HepG2 (cell line): ENCODE data around the gene TMEM258. TPM values are rescaled to one million over a fixed set of nuclear protein-coding genes. Genes with fewer than 3 reads are reported as not detected.

Experiments used
- ATAC-seq: fragments of 200-7000 bp; cut with Tn5 transposase; 3 replicates; pipeline ENCODE4 v1.9.1; 2020; ENCODE audit warnings: mild to moderate bottlenecking, moderate library complexity
- BruUV-seq: library from RNA; stranded (reverse); fragments of 400-500 nt; replicated peaks from 2 replicates; lab custom pipeline; 2021; lab: Mats Ljungman, UMichigan
- CTCF ChIA-PET: fragments of 300-600 bp; formaldehyde crosslinking; extraction: SDS; loops from one replicate; lab custom pipeline; 2021; ENCODE audit warnings: low total read pairs, inconsistent platforms, low intra/inter-chr PET ratio; lab: Yijun Ruan, JAX
- POLR2A ChIA-PET: fragments of 350-600 bp; sonication (Branson Sonifier 250); formaldehyde crosslinking; loops from one replicate; lab custom pipeline; 2020; ENCODE audit warnings: antibody characterized with exemption, inconsistent platforms; lab: Yijun Ruan, JAX
- DNase-seq: peaks from one replicate; pipeline ENCODE4 v3.0.0-alpha.2; 2015; ENCODE audit warnings: low spot score
- FAIRE-seq: peaks from 3 replicates; lab custom pipeline; 2011; peaks lifted over from hg19 to GRCh38; lab: Jason Lieb, UNC
- H2AFZ ChIP-seq: one replicate; pipeline ENCODE4 v1.6.1; 2011; ENCODE audit warnings: low read length, inconsistent platforms
- H3K27ac ChIP-seq: fragments of 300-600 bp; 3 replicates; pipeline ENCODE4 v1.8.0; 2011; ENCODE audit warnings: mixed run types, mild to moderate bottlenecking, mixed read lengths, low read length, inconsistent platforms; ENCODE audit not compliant: insufficient read depth; ENCODE audit errors: extremely low read length
- H3K27me3 ChIP-seq, 2 experiments: fragments of 200-600 bp in 1 of 2; 2 replicates in 1 of 2; 3 replicates in 1 of 2; pipeline versions ENCODE4 v1.6.0 to v1.8.0; 2011; ENCODE audit warnings: low read length in 2 of 2, mild to moderate bottlenecking in 2 of 2, moderate library complexity in 2 of 2, inconsistent platforms in 1 of 2; ENCODE audit not compliant: insufficient read depth in 2 of 2, control insufficient read depth in 1 of 2
- H3K36me3 ChIP-seq, 2 experiments: fragments of 200-600 bp in 1 of 2; replicated peaks in 1 of 2; 2 replicates in 1 of 2; 3 replicates in 1 of 2; pipeline versions ENCODE4 v1.5.1 to v1.8.0; 2011; ENCODE audit warnings: low read length in 2 of 2, inconsistent platforms in 1 of 2; ENCODE audit not compliant: insufficient read depth in 2 of 2, control insufficient read depth in 1 of 2
- H3K4me1 ChIP-seq: 2 replicates; pipeline ENCODE4 v1.5.1; 2012; ENCODE audit warnings: low read length, inconsistent platforms; ENCODE audit not compliant: insufficient read depth
- H3K4me2 ChIP-seq: 2 replicates; pipeline ENCODE4 v1.6.0; 2011; ENCODE audit warnings: low read depth, low read length, inconsistent platforms
- H3K4me3 ChIP-seq, 3 experiments: fragments of 200-600 bp in 1 of 3; sonication (generic), shearing (Covaris generic) in 1 of 3; replicated peaks in 1 of 3; 2 replicates each; pipeline ENCODE4 v1.5.1; 2011 to 2016; ENCODE audit warnings: low read length in 3 of 3, inconsistent platforms in 2 of 3, low read depth in 2 of 3, mild to moderate bottlenecking in 2 of 3, control low read depth in 1 of 3, mixed read lengths in 1 of 3; ENCODE audit not compliant: insufficient read depth in 1 of 3
- H3K79me2 ChIP-seq: one replicate; pipeline ENCODE4 v1.6.1; 2011; ENCODE audit warnings: low read length, inconsistent platforms; ENCODE audit not compliant: insufficient read depth
- H3K9ac ChIP-seq: 2 replicates; pipeline ENCODE4 v1.6.0; 2011; ENCODE audit warnings: mild to moderate bottlenecking, low read depth, low read length, inconsistent platforms; ENCODE audit not compliant: insufficient read depth
- H3K9me3 ChIP-seq: 2 replicates; pipeline ENCODE4 v1.5.1; 2012; ENCODE audit warnings: mild to moderate bottlenecking, low read length
- H4K20me1 ChIP-seq: 2 replicates; pipeline ENCODE4 v1.6.0; 2011; ENCODE audit warnings: inconsistent platforms, mild to moderate bottlenecking, low read length, moderate library complexity; ENCODE audit not compliant: insufficient read depth
- AGO2 ChIP-seq: fragments of 200-400 bp; formaldehyde crosslinking; optimal IDR thresholded peaks from 2 replicates; pipeline ENCODE3; 2017; ENCODE audit warnings: mild to moderate bottlenecking, low read depth, low read length, moderate library complexity
- CENPT ChIP-seq: sonication (generic); formaldehyde crosslinking; IDR thresholded peaks from 2 replicates; pipeline ENCODE4 v1.8.0; 2022; ENCODE audit warnings: low read depth, mild to moderate bottlenecking, moderate library complexity, missing genetic modification reagents
- RBAK ChIP-seq: sonication (generic); formaldehyde crosslinking; IDR thresholded peaks from 2 replicates; pipeline ENCODE4 v1.5.1; 2020; ENCODE audit warnings: mild to moderate bottlenecking, missing genetic modification reagents
- ZBTB38 ChIP-seq: sonication (generic); formaldehyde crosslinking; IDR thresholded peaks from 2 replicates; pipeline ENCODE4 v1.5.1; 2020; ENCODE audit warnings: mild to moderate bottlenecking, missing genetic modification reagents
- ZNF605 ChIP-seq: sonication (generic); formaldehyde crosslinking; IDR thresholded peaks from 2 replicates; pipeline ENCODE4 v1.8.0; 2022; ENCODE audit warnings: mild to moderate bottlenecking, missing genetic modification reagents
- ZNF629 ChIP-seq: sonication (generic); formaldehyde crosslinking; conservative IDR thresholded peaks from 2 replicates; pipeline ENCODE4 v1.5.0; 2020; ENCODE audit warnings: missing genetic modification reagents
- WGBS: methylation state at CpG from one replicate; pipeline ENCODE4 v1.1.6; 2017; ENCODE audit warnings: low lambda C conversion rate; 5-methylcytosine and 5-hydroxymethylcytosine counted together
- in situ Hi-C: cut with HindIII; loops from 2 replicates; pipeline ENCODE4 v1.10.0; 2017; ENCODE audit warnings: low pct_unique_long_range_greater_than_20kb; ENCODE audit not compliant: extremely low pct_ligation_motif_present
- intact Hi-C: fragments of 100-400 bp; cut with micrococcal nuclease; formaldehyde crosslinking; loops from one replicate; pipeline ENCODE4 v1.10.0; 2022; ENCODE audit not compliant: unreplicated experiment
- polyA plus RNA-seq, 8 experiments: library from polyadenylated mRNA; depleted of rRNA in 3 of 8; stranded (reverse) in 7 of 8; unstranded in 1 of 8; fragments of >200 nt; fragmentation: Illumina TruSeq in 4 of 8; extraction: Trizol in 4 of 8; gene quantifications; 2 replicates each; pipeline versions ENCODE4 v1.2.1 to v1.2.3, GENCODE V29; 2011 to 2016; ENCODE audit warnings: low read depth in 4 of 8, missing spikeins in 1 of 8, mixed read lengths in 1 of 8; ENCODE audit not compliant: insufficient read depth in 1 of 8
- total RNA-seq, 5 experiments: library from RNA; depleted of rRNA; stranded (reverse); fragments of >200 nt; fragmentation: Illumina TruSeq; extraction: Trizol; gene quantifications; 2 replicates each; pipeline ENCODE4 v1.2.3, GENCODE V29; 2016; ENCODE audit warnings: low read depth in 1 of 5
- TF ChIP-seq, protein P1 (sequence below): sonication (generic); formaldehyde crosslinking; IDR thresholded peaks from 2 replicates; pipeline ENCODE4 v1.5.1; 2020; ENCODE audit warnings: mild to moderate bottlenecking, moderate library complexity, missing genetic modification reagents
- TF ChIP-seq, protein P2 (sequence below), 2 experiments: IDR thresholded peaks; 2 replicates each; pipeline ENCODE4 v1.6.1; 2011 to 2012; ENCODE audit warnings: low read length in 2 of 2, borderline replicate concordance in 1 of 2, low read depth in 1 of 2, mild to moderate bottlenecking in 1 of 2, moderate library complexity in 1 of 2
- TF ChIP-seq, protein P3 (sequence below): IDR thresholded peaks from 2 replicates; pipeline ENCODE4 v1.6.1; 2012; ENCODE audit warnings: inconsistent platforms

Gene TMEM258
- total and polyA plus RNA-seq, 2 of the 13 experiments (the other 11 are each of a cell fraction or from before 2014, with no cell fraction given): 175 to 424 TPM

DNA sequence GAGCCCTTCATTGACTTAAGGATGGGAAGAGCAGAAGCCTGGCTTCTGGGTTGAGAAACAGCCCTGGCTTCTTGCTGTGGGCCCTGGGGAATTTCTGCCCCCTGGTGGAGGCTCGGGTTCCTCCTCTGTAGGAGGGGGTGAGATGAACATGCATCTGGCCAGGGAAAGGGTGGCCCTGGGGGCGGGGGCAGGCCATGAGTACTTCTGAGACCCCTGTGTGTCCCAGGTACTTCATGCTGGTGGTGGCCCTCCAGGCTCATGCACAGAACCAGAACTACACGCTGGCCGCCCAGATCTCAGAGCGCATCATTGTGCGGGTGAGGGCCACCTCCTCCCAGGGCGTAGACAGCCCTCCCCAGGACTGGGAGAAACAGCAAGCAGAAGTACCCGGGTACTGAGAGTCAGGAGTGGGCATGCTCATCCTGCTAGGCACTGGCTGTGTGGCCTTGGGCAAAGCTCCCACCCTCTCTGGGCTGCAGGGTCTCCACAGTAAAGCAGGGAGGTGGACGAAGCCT, 15.8 kb downstream of the TMEM258 start (continued):
- TF ChIP-seq, protein P1, sequence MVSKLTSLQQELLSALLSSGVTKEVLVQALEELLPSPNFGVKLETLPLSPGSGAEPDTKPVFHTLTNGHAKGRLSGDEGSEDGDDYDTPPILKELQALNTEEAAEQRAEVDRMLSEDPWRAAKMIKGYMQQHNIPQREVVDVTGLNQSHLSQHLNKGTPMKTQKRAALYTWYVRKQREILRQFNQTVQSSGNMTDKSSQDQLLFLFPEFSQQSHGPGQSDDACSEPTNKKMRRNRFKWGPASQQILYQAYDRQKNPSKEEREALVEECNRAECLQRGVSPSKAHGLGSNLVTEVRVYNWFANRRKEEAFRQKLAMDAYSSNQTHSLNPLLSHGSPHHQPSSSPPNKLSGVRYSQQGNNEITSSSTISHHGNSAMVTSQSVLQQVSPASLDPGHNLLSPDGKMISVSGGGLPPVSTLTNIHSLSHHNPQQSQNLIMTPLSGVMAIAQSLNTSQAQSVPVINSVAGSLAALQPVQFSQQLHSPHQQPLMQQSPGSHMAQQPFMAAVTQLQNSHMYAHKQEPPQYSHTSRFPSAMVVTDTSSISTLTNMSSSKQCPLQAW (CRISPR knock-in tag): 0 out of 2 replicates have a peak, but pooled peaks have one; percentile 30
- TF ChIP-seq, protein P2, sequence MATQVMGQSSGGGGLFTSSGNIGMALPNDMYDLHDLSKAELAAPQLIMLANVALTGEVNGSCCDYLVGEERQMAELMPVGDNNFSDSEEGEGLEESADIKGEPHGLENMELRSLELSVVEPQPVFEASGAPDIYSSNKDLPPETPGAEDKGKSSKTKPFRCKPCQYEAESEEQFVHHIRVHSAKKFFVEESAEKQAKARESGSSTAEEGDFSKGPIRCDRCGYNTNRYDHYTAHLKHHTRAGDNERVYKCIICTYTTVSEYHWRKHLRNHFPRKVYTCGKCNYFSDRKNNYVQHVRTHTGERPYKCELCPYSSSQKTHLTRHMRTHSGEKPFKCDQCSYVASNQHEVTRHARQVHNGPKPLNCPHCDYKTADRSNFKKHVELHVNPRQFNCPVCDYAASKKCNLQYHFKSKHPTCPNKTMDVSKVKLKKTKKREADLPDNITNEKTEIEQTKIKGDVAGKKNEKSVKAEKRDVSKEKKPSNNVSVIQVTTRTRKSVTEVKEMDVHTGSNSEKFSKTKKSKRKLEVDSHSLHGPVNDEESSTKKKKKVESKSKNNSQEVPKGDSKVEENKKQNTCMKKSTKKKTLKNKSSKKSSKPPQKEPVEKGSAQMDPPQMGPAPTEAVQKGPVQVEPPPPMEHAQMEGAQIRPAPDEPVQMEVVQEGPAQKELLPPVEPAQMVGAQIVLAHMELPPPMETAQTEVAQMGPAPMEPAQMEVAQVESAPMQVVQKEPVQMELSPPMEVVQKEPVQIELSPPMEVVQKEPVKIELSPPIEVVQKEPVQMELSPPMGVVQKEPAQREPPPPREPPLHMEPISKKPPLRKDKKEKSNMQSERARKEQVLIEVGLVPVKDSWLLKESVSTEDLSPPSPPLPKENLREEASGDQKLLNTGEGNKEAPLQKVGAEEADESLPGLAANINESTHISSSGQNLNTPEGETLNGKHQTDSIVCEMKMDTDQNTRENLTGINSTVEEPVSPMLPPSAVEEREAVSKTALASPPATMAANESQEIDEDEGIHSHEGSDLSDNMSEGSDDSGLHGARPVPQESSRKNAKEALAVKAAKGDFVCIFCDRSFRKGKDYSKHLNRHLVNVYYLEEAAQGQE (IDR thresholded peaks at IDR 0.05; ENCODE audit: borderline replicate concordance in 1 of 2, low read depth in 1 of 2, low read length in 2 of 2): no peak
- TF ChIP-seq, all 625 proteins: peak for 14

DNA sequence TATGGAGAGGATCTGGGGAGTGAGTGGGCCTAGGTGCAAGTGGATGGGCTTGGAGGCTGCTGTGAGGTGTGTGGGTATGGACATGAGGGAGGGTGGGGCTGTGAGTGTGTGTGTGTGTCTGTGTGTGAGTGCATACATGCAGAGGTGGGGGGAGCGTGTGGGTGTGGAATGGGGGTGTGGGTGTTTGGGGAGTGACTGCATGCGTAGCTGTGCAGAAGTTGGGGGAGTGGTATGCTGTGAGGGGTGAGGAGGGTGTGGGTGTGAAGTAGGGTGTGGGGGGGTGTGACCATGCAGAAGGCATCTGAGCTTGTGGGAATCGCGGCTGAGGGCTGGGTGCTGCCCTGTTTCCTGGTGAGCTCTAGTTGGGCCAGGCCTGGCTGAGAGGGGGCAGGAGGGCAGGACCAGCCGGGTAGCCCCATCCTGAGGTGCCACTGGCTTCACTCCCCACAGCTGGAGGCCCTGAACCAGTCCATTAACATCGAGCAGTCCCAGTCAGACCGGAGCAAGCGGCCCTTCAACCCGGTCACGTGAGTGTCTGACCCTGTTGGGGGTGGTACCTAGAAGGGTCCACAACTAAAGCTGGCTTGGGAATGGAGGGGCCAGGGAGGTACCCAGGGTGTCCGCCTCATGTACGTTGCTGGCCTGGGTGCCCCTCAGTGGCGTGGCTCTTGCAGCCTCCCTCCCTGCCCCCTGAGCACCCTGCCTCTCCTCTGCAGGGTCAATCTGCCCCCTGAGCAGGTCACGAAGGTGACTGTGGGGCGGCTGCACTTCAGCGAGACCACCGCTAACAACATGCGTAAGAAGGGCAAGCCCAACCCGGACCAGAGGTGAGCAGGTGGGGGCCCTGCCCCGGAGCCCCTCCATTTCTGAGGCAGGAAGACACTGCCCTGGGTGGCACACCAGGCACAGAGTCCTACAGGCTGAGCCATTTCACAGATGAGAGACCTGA, 16.5 kb downstream of the TMEM258 start:
- FAIRE-seq: no peak
- DNase-seq: no peak
- ChIA-PET CTCF (interaction anchor here (1.0 to 3.5 kb wide), 4 partner anchors 19 to 29 kb away, joined by 4 to 51 read pairs (median 22); partner anchors contain the start of gene MYRF), POLR2A (interaction anchor here (0.7 to 1.0 kb wide), 2 partner anchors 16 to 27 kb away, joined by 3 to 4 read pairs; no protein-coding TSS in a partner anchor)
- H3K27me3 ChIP-seq: no peaks in the 10 kb centered on the region; a peak in 1 of 5 replicates
- H3K79me2 ChIP-seq: no peaks in the 10 kb centered on the region
- no peak overlapping the region for H3K4me3 ChIP-seq
- peaks cover 24 to 42% of the 10 kb centered on the region in 2 experiments; a peak in 4 of 5 replicates for H3K36me3 ChIP-seq
- peak; percentile 3 for ATAC-seq
- no peak overlapping the region for H3K27ac ChIP-seq
- BruUV-seq: no TSS peak
- 94% methylated on average over 10 of the region's 20 CpGs for WGBS
- H3K4me1 ChIP-seq: peaks cover 21% of the 10 kb centered on the region
- in situ Hi-C loops: no loop called here
- H3K9me3 ChIP-seq: no peaks in the 10 kb centered on the region
- no peaks in the 10 kb centered on the region for H4K20me1 ChIP-seq
- intact Hi-C loops: loop anchor here (1.0 kb wide), 2 partner anchors 22 to 29 kb away; no protein-coding TSS in a partner anchor
- no peak overlapping the region for H3K9ac ChIP-seq
- H3K4me2 ChIP-seq: no peak overlapping the region
- H2AFZ ChIP-seq: no peak overlapping the region
- TF ChIP-seq, protein P3, sequence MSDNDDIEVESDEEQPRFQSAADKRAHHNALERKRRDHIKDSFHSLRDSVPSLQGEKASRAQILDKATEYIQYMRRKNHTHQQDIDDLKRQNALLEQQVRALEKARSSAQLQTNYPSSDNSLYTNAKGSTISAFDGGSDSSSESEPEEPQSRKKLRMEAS: no peak
- 0 out of 2 replicates have a peak, but pooled peaks have one; percentile 22 for TF ChIP-seq ZNF629 (CRISPR knock-in tag)
- no peak for TF ChIP-seq CENPT (CRISPR knock-in tag)
- 0 out of 2 replicates have a peak, but pooled peaks have one; percentile 28 for TF ChIP-seq ZBTB38 (CRISPR knock-in tag)
- 0 out of 2 replicates have a peak, but pooled peaks have one; percentile 31 for TF ChIP-seq ZNF605 (CRISPR knock-in tag)
- peak; percentile 27 for TF ChIP-seq AGO2
- no peak for TF ChIP-seq RBAK (CRISPR knock-in tag)
